Stimulated activated CD8-positive, alpha-beta memory T cell treated with anti-CD3 and anti-CD28 coated beads, Interleukin-7, amount 100 ng/mL, for 48 hours (primary cell): ENCODE results near the gene FBXL7.

Experiments
- DNase-seq, 2 donors: peaks; one replicate each; pipeline ENCODE4 v3.0.0-alpha.2; 2020; ENCODE audit warnings: low read depth in 1 of 2; ENCODE audit errors: extremely low read depth in 1 of 2

The FBXL7 gene

GRCh38 chr5:15538516-15538915, 38.5 kb downstream of the FBXL7 start:
- no peak for DNase-seq

- DNase-seq = no peak
Observed at GRCh38 chr5:15539951-15540350, 40.0 kb downstream of the FBXL7 start.

GRCh38 chr5:15544039-15544438, 44.1 kb downstream of the FBXL7 start:
- no peak for DNase-seq

- DNase-seq = no peak
Observed at GRCh38 chr5:15545082-15545481, 45.1 kb downstream of the FBXL7 start.

- no peak for DNase-seq
Observed at GRCh38 chr5:15547261-15547839, 47.4 kb downstream of the FBXL7 start.

GRCh38 chr5:15549961-15550360, 50.0 kb downstream of the FBXL7 start:
- no peak for DNase-seq

- DNase-seq = no peak
Observed at GRCh38 chr5:15550502-15551112, 50.6 kb downstream of the FBXL7 start.

- no peak for DNase-seq
Observed at GRCh38 chr5:15551113-15551504, 51.1 kb downstream of the FBXL7 start.

- no peak for DNase-seq
Observed at GRCh38 chr5:15554542-15554941, 54.6 kb downstream of the FBXL7 start.

- DNase-seq = no peak
Observed at GRCh38 chr5:15555176-15555575, 55.2 kb downstream of the FBXL7 start.

- DNase-seq = no peak
Observed at GRCh38 chr5:15558240-15558639, 58.3 kb downstream of the FBXL7 start.

GRCh38 chr5:15558681-15559080, 58.7 kb downstream of the FBXL7 start:
- DNase-seq = no peak

GRCh38 chr5:15560421-15560820, 60.4 kb downstream of the FBXL7 start:
- no peak for DNase-seq

- DNase-seq = no peak
Observed at GRCh38 chr5:15564523-15564922, 64.5 kb downstream of the FBXL7 start.

GRCh38 chr5:15564957-15565356, 65.0 kb downstream of the FBXL7 start:
- DNase-seq = no peak

- no peak for DNase-seq
Observed at GRCh38 chr5:15566306-15566705, 66.3 kb downstream of the FBXL7 start.

GRCh38 chr5:15566789-15567188, 66.8 kb downstream of the FBXL7 start:
- no peak for DNase-seq

GRCh38 chr5:15570491-15570890, 70.5 kb downstream of the FBXL7 start:
- DNase-seq = no peak

GRCh38 chr5:15571081-15571480, 71.1 kb downstream of the FBXL7 start:
- DNase-seq = no peak

GRCh38 chr5:15571618-15572017, 71.6 kb downstream of the FBXL7 start:
- DNase-seq = no peak

GRCh38 chr5:15573590-15573989, 73.6 kb downstream of the FBXL7 start:
- no peak for DNase-seq

GRCh38 chr5:15574128-15574527, 74.1 kb downstream of the FBXL7 start:
- DNase-seq = no peak

- no peak for DNase-seq
Observed at GRCh38 chr5:15574806-15575325, 74.9 kb downstream of the FBXL7 start.
